Measurements from ENCODE around the gene HIVEP1. TPM values are rescaled to one million over a fixed set of nuclear protein-coding genes. Genes with fewer than 3 reads are reported as not detected.

The HIVEP1 gene
- total and polyA plus RNA-seq, 4 donors, result 2.7 to 27.2 (median 6.2) TPM

DNA sequence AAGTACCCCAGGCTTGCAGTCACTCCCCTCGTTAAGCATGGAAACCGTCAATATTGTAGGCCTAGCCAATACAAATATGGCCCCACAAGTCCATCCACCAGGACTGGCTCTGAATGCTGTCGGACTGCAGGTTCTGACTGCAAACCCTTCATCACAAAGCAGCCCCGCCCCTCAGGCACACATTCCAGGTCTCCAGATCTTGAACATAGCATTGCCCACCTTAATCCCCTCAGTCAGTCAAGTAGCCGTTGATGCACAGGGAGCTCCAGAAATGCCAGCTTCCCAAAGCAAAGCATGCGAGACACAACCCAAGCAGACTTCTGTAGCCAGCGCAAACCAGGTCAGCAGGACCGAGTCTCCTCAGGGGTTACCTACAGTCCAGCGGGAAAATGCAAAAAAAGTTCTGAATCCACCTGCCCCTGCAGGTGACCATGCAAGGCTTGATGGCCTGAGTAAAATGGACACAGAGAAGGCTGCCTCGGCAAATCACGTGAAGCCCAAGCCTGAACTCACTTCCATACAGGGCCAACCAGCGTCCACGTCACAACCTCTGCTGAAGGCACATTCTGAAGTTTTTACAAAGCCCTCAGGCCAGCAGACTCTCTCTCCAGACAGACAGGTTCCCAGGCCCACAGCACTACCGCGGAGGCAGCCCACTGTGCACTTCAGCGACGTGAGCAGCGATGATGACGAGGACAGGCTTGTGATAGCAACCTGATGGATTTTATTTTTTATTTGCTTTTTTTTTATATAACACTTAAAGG lies 151.8 kb downstream of the HIVEP1 start:
- Histone ChIP-seq H3K27ac (ENCODE audit: low read depth in 1 of 2, low read length in 2 of 2) (no peak overlapping the region), H3K4me3 (ENCODE audit: low read depth in 1 of 3, low read length in 3 of 3) (no peak overlapping the region), H3K9ac (ENCODE audit: low read depth in 1 of 2, low read length in 2 of 2) (no peak overlapping the region), H3K36me3 (ENCODE audit: control insufficient read depth in 4 of 4, insufficient read depth in 3 of 4, low read depth in 1 of 4, low read length in 3 of 4) (peaks cover 12 to 28% (median 21%) of the 10 kb centered on the region in 4 donors), H3K27me3 (ENCODE audit: control insufficient read depth in 4 of 4, insufficient read depth in 4 of 4, low read length in 3 of 4) (no peaks in the 10 kb centered on the region), H3K9me3 (ENCODE audit: control insufficient read depth in 4 of 4, low read length in 3 of 4) (no peaks in the 10 kb centered on the region), H3K4me1 (ENCODE audit: control insufficient read depth in 4 of 4, insufficient read depth in 4 of 4, low read length in 3 of 4) (peaks cover 0 to 2% (median 0%) of the 10 kb centered on the region in 4 donors)
- TF ChIP-seq HNF4G (IDR thresholded peaks at IDR 0.05) (no peak), FOXA2 (IDR thresholded peaks at IDR 0.05) (no peak), YY1 (IDR thresholded peaks at IDR 0.05) (no peak), RXRA (IDR thresholded peaks at IDR 0.05) (no peak), HNF4A (conservative IDR thresholded peaks at IDR 0.05) (no peak), GABPA (IDR thresholded peaks at IDR 0.05 in 1 of 2, conservative IDR thresholded peaks at IDR 0.05 in 1 of 2) (no peak), RAD21 (IDR thresholded peaks at IDR 0.05) (no peak), JUND (IDR thresholded peaks at IDR 0.05) (no peak), ZBTB33 (IDR thresholded peaks at IDR 0.05) (no peak), EGR1 (IDR thresholded peaks at IDR 0.05; ENCODE audit: low read depth in 2 of 2) (no peak)
- TF ChIP-seq, protein P1, sequence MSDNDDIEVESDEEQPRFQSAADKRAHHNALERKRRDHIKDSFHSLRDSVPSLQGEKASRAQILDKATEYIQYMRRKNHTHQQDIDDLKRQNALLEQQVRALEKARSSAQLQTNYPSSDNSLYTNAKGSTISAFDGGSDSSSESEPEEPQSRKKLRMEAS (IDR thresholded peaks at IDR 0.05), result no peak
- TF ChIP-seq, protein P2, sequence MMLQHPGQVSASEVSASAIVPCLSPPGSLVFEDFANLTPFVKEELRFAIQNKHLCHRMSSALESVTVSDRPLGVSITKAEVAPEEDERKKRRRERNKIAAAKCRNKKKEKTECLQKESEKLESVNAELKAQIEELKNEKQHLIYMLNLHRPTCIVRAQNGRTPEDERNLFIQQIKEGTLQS (IDR thresholded peaks at IDR 0.05), result no peak
- no peak for DNase-seq (ENCODE audit: low spot score)
- WGBS, result 96% methylated on average over 19 of the region's 19 CpGs

- no peak overlapping the region for H3K4me3 ChIP-seq (ENCODE audit: low read depth in 1 of 3, low read length in 3 of 3)
- TF ChIP-seq YY1 (IDR thresholded peaks at IDR 0.05) (no peak), NR2F2 (IDR thresholded peaks at IDR 0.05) (no peak), RAD21 (IDR thresholded peaks at IDR 0.05) (no peak), RXRA (IDR thresholded peaks at IDR 0.05) (no peak)
- DNase-seq (ENCODE audit: low spot score), result no peak
Measured at GRCh38 chr6:12164508-12164770, 152.3 kb downstream of the HIVEP1 start.

GRCh38 chr6:12165297-12165696 lies 153.2 kb downstream of the HIVEP1 start:
- no peak for DNase-seq (ENCODE audit: low spot score)
- WGBS, result 96% methylated on average over 4 of the region's 4 CpGs
- no peak overlapping the region for H3K27ac ChIP-seq (ENCODE audit: low read depth in 1 of 2, low read length in 2 of 2)
- H3K4me3 ChIP-seq (ENCODE audit: low read depth in 1 of 3, low read length in 3 of 3), result no peak overlapping the region
- no peak overlapping the region for H3K9ac ChIP-seq (ENCODE audit: low read depth in 1 of 2, low read length in 2 of 2)
- peaks cover 0 to 2% (median 0%) of the 10 kb centered on the region in 4 donors for H3K4me1 ChIP-seq (ENCODE audit: control insufficient read depth in 4 of 4, insufficient read depth in 4 of 4, low read length in 3 of 4)
- no peaks in the 10 kb centered on the region for H3K9me3 ChIP-seq (ENCODE audit: control insufficient read depth in 4 of 4, low read length in 3 of 4)
- no peaks in the 10 kb centered on the region for H3K27me3 ChIP-seq (ENCODE audit: control insufficient read depth in 4 of 4, insufficient read depth in 4 of 4, low read length in 3 of 4)
- H3K36me3 ChIP-seq (ENCODE audit: control insufficient read depth in 4 of 4, insufficient read depth in 3 of 4, low read depth in 1 of 4, low read length in 3 of 4), result peaks cover 12 to 28% (median 20%) of the 10 kb centered on the region in 4 donors
- TF ChIP-seq REST (IDR thresholded peaks at IDR 0.05) (no peak), GABPA (IDR thresholded peaks at IDR 0.05 in 1 of 2, conservative IDR thresholded peaks at IDR 0.05 in 1 of 2) (no peak), HNF4G (IDR thresholded peaks at IDR 0.05) (no peak), TAF1 (conservative IDR thresholded peaks at IDR 0.05) (no peak), SP1 (IDR thresholded peaks at IDR 0.05) (no peak), CTCF (IDR thresholded peaks at IDR 0.05; ENCODE audit: low read depth, low read length, missing input control) (no peak), RAD21 (IDR thresholded peaks at IDR 0.05) (no peak), YY1 (IDR thresholded peaks at IDR 0.05) (no peak), ZBTB33 (IDR thresholded peaks at IDR 0.05) (no peak)
- TF ChIP-seq, protein P2 (IDR thresholded peaks at IDR 0.05), result no peak

More at GRCh38 chr6:12164508-12164770, 152.3 kb downstream of the HIVEP1 start:
- H3K9ac ChIP-seq (ENCODE audit: low read depth in 1 of 2, low read length in 2 of 2), result no peak overlapping the region
- H3K9me3 ChIP-seq (ENCODE audit: control insufficient read depth in 4 of 4, low read length in 3 of 4), result no peaks in the 10 kb centered on the region
- no peaks in the 10 kb centered on the region for H3K27me3 ChIP-seq (ENCODE audit: control insufficient read depth in 4 of 4, insufficient read depth in 4 of 4, low read length in 3 of 4)
- peaks cover 0 to 2% (median 0%) of the 10 kb centered on the region in 4 donors for H3K4me1 ChIP-seq (ENCODE audit: control insufficient read depth in 4 of 4, insufficient read depth in 4 of 4, low read length in 3 of 4)
- H3K27ac ChIP-seq (ENCODE audit: low read depth in 1 of 2, low read length in 2 of 2), result no peak overlapping the region
- peaks cover 12 to 28% (median 21%) of the 10 kb centered on the region in 4 donors for H3K36me3 ChIP-seq (ENCODE audit: control insufficient read depth in 4 of 4, insufficient read depth in 3 of 4, low read depth in 1 of 4, low read length in 3 of 4)
